Keratinocyte (primary cell): Measurements from ENCODE around the gene CLRN3. TPM values are rescaled to one million over a fixed set of nuclear protein-coding genes. Genes with fewer than 3 reads are reported as not detected.
A peak's percentile ranks its signal among the peaks of the same experiment; 100 is the strongest.

Experiments used
- DNase-seq: peaks from one replicate; pipeline ENCODE4 v3.0.0-alpha.2; 2011; ENCODE audit warnings: low read depth, missing footprints, low spot score
- FAIRE-seq: peaks from 2 replicates; lab custom pipeline; 2011; peaks lifted over from hg19 to GRCh38; lab: Jason Lieb, UNC
- H2AFZ ChIP-seq: 2 replicates; pipeline ENCODE4 v1.6.0; 2012; ENCODE audit warnings: low read length, control low read depth, inconsistent platforms; ENCODE audit not compliant: control insufficient read depth
- H3K27ac ChIP-seq: 2 replicates; pipeline ENCODE4 v1.5.1; 2011; ENCODE audit warnings: low read length; ENCODE audit not compliant: control insufficient read depth, insufficient read depth
- H3K27me3 ChIP-seq: 3 replicates; pipeline ENCODE4 v1.6.0; 2011; ENCODE audit warnings: low read length; ENCODE audit not compliant: control insufficient read depth, insufficient read depth; ENCODE audit errors: extremely low read depth
- H3K36me3 ChIP-seq, 2 experiments: 2 replicates in 1 of 2; 3 replicates in 1 of 2; pipeline ENCODE4 v1.5.1; 2011; ENCODE audit warnings: low read length in 2 of 2, mild to moderate bottlenecking in 1 of 2; ENCODE audit not compliant: control insufficient read depth in 2 of 2, insufficient read depth in 2 of 2; ENCODE audit errors: extremely low read depth in 1 of 2
- H3K4me1 ChIP-seq: 3 replicates; pipeline ENCODE4 v1.5.1; 2011; ENCODE audit warnings: low read length; ENCODE audit not compliant: control insufficient read depth, insufficient read depth; ENCODE audit errors: extremely low read depth
- H3K4me2 ChIP-seq: 3 replicates; pipeline ENCODE4 v1.6.0; 2011; ENCODE audit warnings: low read depth, low read length; ENCODE audit not compliant: control insufficient read depth, insufficient read depth; ENCODE audit errors: extremely low read depth
- H3K4me3 ChIP-seq, 3 experiments: fragments of 200-600 bp in 1 of 3; sonication (generic) in 1 of 3; 2 replicates in 2 of 3; 3 replicates in 1 of 3; pipeline ENCODE4 v1.5.1; 2011 to 2016; ENCODE audit warnings: low read length in 3 of 3, mild to moderate bottlenecking in 3 of 3, control low read depth in 2 of 3, inconsistent platforms in 1 of 3, low read depth in 1 of 3, mixed read lengths in 1 of 3, mixed run types in 1 of 3, moderate library complexity in 1 of 3; ENCODE audit not compliant: control insufficient read depth in 2 of 3, insufficient read depth in 2 of 3; ENCODE audit errors: extremely low read depth in 1 of 3
- H3K79me2 ChIP-seq: 2 replicates; pipeline ENCODE4 v1.6.0; 2012; ENCODE audit warnings: low read length; ENCODE audit not compliant: control insufficient read depth, insufficient read depth
- H3K9ac ChIP-seq: 3 replicates; pipeline ENCODE4 v1.6.0; 2011; ENCODE audit warnings: low read length; ENCODE audit not compliant: control insufficient read depth, insufficient read depth; ENCODE audit errors: extremely low read depth
- H3K9me1 ChIP-seq: 3 replicates; pipeline ENCODE4 v1.6.0; 2011; ENCODE audit warnings: low read length; ENCODE audit not compliant: control insufficient read depth, insufficient read depth; ENCODE audit errors: extremely low read depth
- H3K9me3 ChIP-seq: 2 replicates; pipeline ENCODE4 v1.5.1; 2012; ENCODE audit warnings: low read depth, low read length; ENCODE audit not compliant: control insufficient read depth
- H4K20me1 ChIP-seq: 3 replicates; pipeline ENCODE4 v1.6.0; 2011; ENCODE audit warnings: low read length; ENCODE audit not compliant: control insufficient read depth, insufficient read depth; ENCODE audit errors: extremely low read depth
- EZH2 ChIP-seq: IDR thresholded peaks from one replicate; pipeline ENCODE4 v1.6.1; 2012; ENCODE audit warnings: inconsistent platforms, mild to moderate bottlenecking, low read length, moderate library complexity
- dilution Hi-C: fragments of 300-500 bp; cut with MboI; formaldehyde crosslinking; loops from one replicate; pipeline ENCODE4 v1.7.0; 2020; ENCODE audit warnings: low sequenced_read_pairs; ENCODE audit not compliant: extremely low pct_ligation_motif_present
- polyA plus RNA-seq, 5 experiments: library from polyadenylated mRNA; depleted of rRNA in 3 of 5; stranded (reverse) in 3 of 5; stranded (forward) in 1 of 5; unstranded in 1 of 5; fragments of >200 nt; gene quantifications; 1 replicate in 1 of 5; 2 replicates in 3 of 5; 3 replicates in 1 of 5; pipeline versions ENCODE4 v1.2.1 to v1.2.3, GENCODE V29; 2011 to 2012; ENCODE audit warnings: missing spikeins in 2 of 5, low read depth in 1 of 5, low replicate concordance in 1 of 5
- TF ChIP-seq, protein P1 (sequence below), 3 experiments: IDR thresholded peaks in 1 of 3; conservative IDR thresholded peaks in 1 of 3; optimal IDR thresholded peaks in 1 of 3; 2 replicates in 2 of 3; 3 replicates in 1 of 3; pipeline versions ENCODE3 to v1.5.1; 2011; ENCODE audit warnings: low read length in 3 of 3, mild to moderate bottlenecking in 3 of 3, moderate library complexity in 2 of 3, control low read depth in 1 of 3, inconsistent platforms in 1 of 3; ENCODE audit not compliant: insufficient read depth in 2 of 3; ENCODE audit errors: extremely low read depth in 1 of 3

CLRN3 gene
- polyA plus RNA-seq, 1 donor (not counting 4 experiments of a cell fraction or from before 2014, with no cell fraction given) = not detected

DNA sequence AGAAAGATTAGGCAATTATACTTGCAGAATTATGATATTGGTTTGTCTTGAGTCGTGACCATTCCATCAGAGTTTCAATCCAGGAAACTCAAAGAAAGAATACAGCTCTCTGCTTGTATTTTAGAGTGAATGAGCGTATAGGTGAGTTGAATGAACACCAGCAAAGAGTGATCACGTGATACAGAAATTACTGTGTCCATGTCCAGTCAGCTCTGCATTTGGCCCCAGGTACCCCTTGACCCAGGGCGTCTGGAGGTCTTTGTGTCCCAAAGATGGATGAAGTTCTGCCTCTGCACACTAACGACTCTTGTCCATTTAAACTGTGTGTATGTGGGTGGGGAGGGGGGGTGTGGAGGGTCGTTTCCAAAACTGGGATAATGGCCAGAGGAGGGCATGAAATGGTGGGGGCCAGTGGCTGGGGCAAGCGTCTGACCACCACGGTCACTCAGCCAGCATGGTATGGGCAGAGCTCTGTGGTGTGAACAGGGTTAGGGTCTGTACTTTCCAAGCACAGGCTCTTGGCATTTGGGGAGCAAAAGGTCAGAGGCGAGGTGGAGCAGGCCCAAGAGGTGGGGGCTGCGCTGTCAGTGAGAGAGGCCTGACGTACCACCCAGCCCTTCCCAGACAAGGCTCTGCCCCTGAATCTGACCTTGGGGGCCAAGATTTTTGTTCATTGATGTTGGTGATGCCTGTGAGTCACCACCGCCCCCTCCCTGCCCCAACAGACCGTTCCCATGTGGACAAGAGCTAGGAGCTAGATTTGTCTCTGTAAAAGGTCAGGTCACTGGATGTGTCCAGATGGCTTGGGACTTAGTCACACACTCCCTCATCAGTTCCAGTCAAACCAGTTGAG, 15.6 kb upstream of the CLRN3 start:
- Histone ChIP-seq H3K4me3 (no peak overlapping the region), H4K20me1 (no peaks in the 10 kb centered on the region), H3K79me2 (no peaks in the 10 kb centered on the region), H3K4me2 (no peak overlapping the region), H3K9me3 (no peaks in the 10 kb centered on the region), H2AFZ (no peak overlapping the region), H3K9ac (no peak overlapping the region), H3K9me1 (no peaks in the 10 kb centered on the region), H3K27ac (no peak overlapping the region), H3K4me1 (no peaks in the 10 kb centered on the region), H3K36me3 (no peaks in the 10 kb centered on the region), H3K27me3 (peaks cover 35% of the 10 kb centered on the region)
- dilution Hi-C loops = no loop called here
- TF ChIP-seq EZH2 = no peak
- TF ChIP-seq, protein P1, sequence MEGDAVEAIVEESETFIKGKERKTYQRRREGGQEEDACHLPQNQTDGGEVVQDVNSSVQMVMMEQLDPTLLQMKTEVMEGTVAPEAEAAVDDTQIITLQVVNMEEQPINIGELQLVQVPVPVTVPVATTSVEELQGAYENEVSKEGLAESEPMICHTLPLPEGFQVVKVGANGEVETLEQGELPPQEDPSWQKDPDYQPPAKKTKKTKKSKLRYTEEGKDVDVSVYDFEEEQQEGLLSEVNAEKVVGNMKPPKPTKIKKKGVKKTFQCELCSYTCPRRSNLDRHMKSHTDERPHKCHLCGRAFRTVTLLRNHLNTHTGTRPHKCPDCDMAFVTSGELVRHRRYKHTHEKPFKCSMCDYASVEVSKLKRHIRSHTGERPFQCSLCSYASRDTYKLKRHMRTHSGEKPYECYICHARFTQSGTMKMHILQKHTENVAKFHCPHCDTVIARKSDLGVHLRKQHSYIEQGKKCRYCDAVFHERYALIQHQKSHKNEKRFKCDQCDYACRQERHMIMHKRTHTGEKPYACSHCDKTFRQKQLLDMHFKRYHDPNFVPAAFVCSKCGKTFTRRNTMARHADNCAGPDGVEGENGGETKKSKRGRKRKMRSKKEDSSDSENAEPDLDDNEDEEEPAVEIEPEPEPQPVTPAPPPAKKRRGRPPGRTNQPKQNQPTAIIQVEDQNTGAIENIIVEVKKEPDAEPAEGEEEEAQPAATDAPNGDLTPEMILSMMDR (optimal IDR thresholded peaks at IDR 0.05 in 1 of 3, IDR thresholded peaks at IDR 0.05 in 1 of 3, conservative IDR thresholded peaks at IDR 0.05 in 1 of 3; ENCODE audit: extremely low read depth in 1 of 3, insufficient read depth in 2 of 3, low read length in 3 of 3) = no peak
- FAIRE-seq = no peak
- no peak for DNase-seq

DNA sequence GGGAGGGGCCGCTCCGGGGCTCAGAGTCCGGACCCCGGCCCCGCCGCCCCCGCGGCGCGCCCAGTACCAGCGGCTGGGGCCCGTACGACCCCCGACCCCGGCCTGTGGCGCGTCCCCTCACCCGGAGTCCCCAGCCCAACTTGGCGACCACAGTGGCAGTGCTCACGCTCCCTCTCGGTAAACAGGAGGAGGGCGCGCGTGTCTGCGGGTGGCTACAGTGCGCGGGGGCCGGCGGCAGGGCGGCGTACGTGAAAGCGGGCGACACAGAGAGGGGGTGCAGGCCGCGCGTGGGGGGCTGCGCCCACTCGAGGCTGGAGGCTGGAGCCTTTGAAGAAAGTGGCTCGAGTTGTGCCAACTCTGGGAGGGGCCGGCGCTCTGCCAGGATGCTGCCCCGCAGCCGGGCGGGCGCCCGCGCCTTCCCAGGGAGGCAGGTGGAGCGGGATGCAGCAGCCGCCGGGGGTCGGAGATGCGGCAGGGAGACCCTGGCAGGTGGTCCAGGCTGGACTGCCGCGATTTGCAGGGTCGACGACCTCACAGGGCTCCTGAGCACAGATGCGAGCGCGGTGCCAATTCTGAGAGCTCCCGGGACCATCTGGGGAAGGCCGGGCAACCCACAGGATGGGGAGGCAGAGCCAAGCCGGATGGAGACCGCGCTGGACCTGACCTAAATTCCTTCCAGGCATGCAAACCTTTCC, 14.8 kb upstream of the CLRN3 start:
- Histone ChIP-seq H3K79me2 (no peaks in the 10 kb centered on the region), H4K20me1 (no peaks in the 10 kb centered on the region), H3K4me2 (peak overlapping the region; percentile 64), H3K9me1 (no peaks in the 10 kb centered on the region), H3K36me3 (no peaks in the 10 kb centered on the region), H3K9ac (no peak overlapping the region), H2AFZ (peak overlapping the region; percentile 17), H3K4me3 (peak overlapping the region in 2 of 3 experiments; percentile 30 to 65), H3K9me3 (no peaks in the 10 kb centered on the region), H3K27ac (no peak overlapping the region), H3K4me1 (no peaks in the 10 kb centered on the region), H3K27me3 (peaks cover 35% of the 10 kb centered on the region)
- DNase-seq = no peak
- FAIRE-seq = no peak
- dilution Hi-C loops = no loop called here
- peak; percentile 89 for TF ChIP-seq EZH2
- TF ChIP-seq, protein P1 (optimal IDR thresholded peaks at IDR 0.05 in 1 of 3, IDR thresholded peaks at IDR 0.05 in 1 of 3, conservative IDR thresholded peaks at IDR 0.05 in 1 of 3; ENCODE audit: extremely low read depth in 1 of 3, insufficient read depth in 2 of 3, low read length in 3 of 3) = no peak
